Liver (tissue), 9 donors: ENCODE results near the gene NAALADL1. TPM values are rescaled to one million over a fixed set of nuclear protein-coding genes. Genes with fewer than 3 reads are reported as not detected.

Experiments used
- DNase-seq: peaks from one replicate; pipeline ENCODE4 v3.0.0-alpha.2; 2017; ENCODE audit warnings: low spot score
- H3K27ac ChIP-seq, 2 donors: one replicate each; pipeline ENCODE4 v1.7.0; 2013; ENCODE audit warnings: inconsistent platforms in 2 of 2, low read length in 2 of 2, control low read depth in 1 of 2, low read depth in 1 of 2, mild to moderate bottlenecking in 1 of 2
- H3K27me3 ChIP-seq, 4 donors: one replicate each; pipeline versions ENCODE4 v1.6.1 to v1.7.0; 2013; ENCODE audit warnings: low read length in 3 of 4, inconsistent platforms in 1 of 4, mild to moderate bottlenecking in 1 of 4, moderate library complexity in 1 of 4; ENCODE audit not compliant: control insufficient read depth in 4 of 4, insufficient read depth in 4 of 4
- H3K36me3 ChIP-seq, 4 donors: one replicate each; pipeline versions ENCODE4 v1.6.1 to v1.7.0; 2013; ENCODE audit warnings: low read length in 3 of 4, mild to moderate bottlenecking in 3 of 4, low read depth in 1 of 4, moderate library complexity in 1 of 4; ENCODE audit not compliant: control insufficient read depth in 4 of 4, insufficient read depth in 3 of 4
- H3K4me1 ChIP-seq, 4 donors: one replicate each; pipeline versions ENCODE4 v1.6.1 to v1.7.0; 2013; ENCODE audit warnings: low read length in 3 of 4, mild to moderate bottlenecking in 3 of 4, moderate library complexity in 1 of 4; ENCODE audit not compliant: control insufficient read depth in 4 of 4, insufficient read depth in 4 of 4
- H3K4me3 ChIP-seq, 3 donors: one replicate each; pipeline versions ENCODE4 v1.6.1 to v1.7.0; 2013; ENCODE audit warnings: low read length in 3 of 3, control low read depth in 1 of 3, low read depth in 1 of 3, mild to moderate bottlenecking in 1 of 3
- H3K9ac ChIP-seq, 2 donors: one replicate each; pipeline ENCODE4 v1.7.0; 2013; ENCODE audit warnings: low read length in 2 of 2, mild to moderate bottlenecking in 2 of 2, moderate library complexity in 2 of 2, control low read depth in 1 of 2, low read depth in 1 of 2
- H3K9me3 ChIP-seq, 4 donors: one replicate each; pipeline versions ENCODE4 v1.6.1 to v1.7.0; 2013; ENCODE audit warnings: low read length in 3 of 4; ENCODE audit not compliant: control insufficient read depth in 4 of 4
- CTCF ChIP-seq: fragments of 150-350 bp; IDR thresholded peaks from 2 replicates; pipeline ENCODE4 v1.5.1; 2017; ENCODE audit warnings: improper control_type of control experiment, low read depth, low read length; ENCODE audit not compliant: missing input control
- EGR1 ChIP-seq, 2 donors: IDR thresholded peaks; 2 replicates each; pipeline ENCODE4 v1.6.1; 2016 to 2018; ENCODE audit warnings: antibody characterized with exemption in 2 of 2, low read depth in 2 of 2
- FOXA1 ChIP-seq: IDR thresholded peaks from 2 replicates; pipeline ENCODE4 v1.6.1; 2016; ENCODE audit warnings: antibody characterized with exemption
- FOXA2 ChIP-seq: IDR thresholded peaks from 2 replicates; pipeline ENCODE4 v1.6.1; 2016; ENCODE audit warnings: antibody characterized with exemption
- GABPA ChIP-seq, 2 donors: IDR thresholded peaks in 1 of 2; conservative IDR thresholded peaks in 1 of 2; 2 replicates each; pipeline ENCODE4 v1.6.1; 2016; ENCODE audit warnings: antibody characterized with exemption in 2 of 2, mild to moderate bottlenecking in 1 of 2, moderate library complexity in 1 of 2
- HNF4A ChIP-seq, 2 donors: conservative IDR thresholded peaks; 2 replicates each; pipeline ENCODE4 v1.6.1; 2016; ENCODE audit warnings: antibody characterized with exemption in 2 of 2, mild to moderate bottlenecking in 2 of 2
- HNF4G ChIP-seq: IDR thresholded peaks from 2 replicates; pipeline ENCODE4 v1.6.1; 2016; ENCODE audit warnings: antibody characterized with exemption
- JUND ChIP-seq, 2 donors: IDR thresholded peaks; 2 replicates each; pipeline ENCODE4 v1.6.1; 2016; ENCODE audit warnings: antibody characterized with exemption in 2 of 2
- NR2F2 ChIP-seq: IDR thresholded peaks from 2 replicates; pipeline ENCODE4 v1.6.1; 2016; ENCODE audit warnings: antibody characterized with exemption
- RAD21 ChIP-seq, 2 donors: IDR thresholded peaks; 2 replicates each; pipeline ENCODE4 v1.6.1; 2016; ENCODE audit warnings: antibody characterized with exemption in 2 of 2, mild to moderate bottlenecking in 2 of 2
- RXRA ChIP-seq, 2 donors: IDR thresholded peaks; 2 replicates each; pipeline ENCODE4 v1.6.1; 2017 to 2018; ENCODE audit warnings: antibody characterized with exemption in 2 of 2, mild to moderate bottlenecking in 1 of 2
- SP1 ChIP-seq: IDR thresholded peaks from 2 replicates; pipeline ENCODE4 v1.6.1; 2018; ENCODE audit warnings: antibody characterized with exemption, mild to moderate bottlenecking
- TAF1 ChIP-seq: conservative IDR thresholded peaks from 2 replicates; pipeline ENCODE4 v1.6.1; 2016; ENCODE audit warnings: antibody characterized with exemption, mild to moderate bottlenecking
- YY1 ChIP-seq: IDR thresholded peaks from 2 replicates; pipeline ENCODE4 v1.6.1; 2016; ENCODE audit warnings: antibody characterized with exemption, mild to moderate bottlenecking
- ZBTB33 ChIP-seq: IDR thresholded peaks from 2 replicates; pipeline ENCODE4 v1.6.1; 2016; ENCODE audit warnings: antibody characterized with exemption
- WGBS: extraction: QIAGEN DNeasy Blood & Tissue Kit; methylation state at CpG from one replicate; pipeline ENCODE4 v1.1.7; 2013; 5-methylcytosine and 5-hydroxymethylcytosine counted together
- polyA plus RNA-seq, 2 donors: library from polyadenylated mRNA; stranded (reverse) in 1 of 2; unstranded in 1 of 2; fragments of 200-250 nt in 1 of 2; fragments of >200 nt in 1 of 2; fragmentation: Nextera tagmentation in 1 of 2; extraction: Ambion mirVana in 1 of 2; gene quantifications; one replicate each; pipeline versions ENCODE4 v1.2.1 to v1.2.3, GENCODE V29; 2013 to 2015
- total RNA-seq, 2 donors: library from RNA; depleted of rRNA; stranded (reverse); fragments of >200 nt; gene quantifications; one replicate each; pipeline ENCODE4 v1.2.3, GENCODE V29; 2014
- TF ChIP-seq, protein P1 (sequence below): IDR thresholded peaks from 2 replicates; pipeline ENCODE4 v1.6.1; 2016; ENCODE audit warnings: antibody characterized with exemption
- TF ChIP-seq, protein P2 (sequence below): IDR thresholded peaks from 2 replicates; pipeline ENCODE4 v1.6.1; 2016; ENCODE audit warnings: antibody characterized with exemption, mild to moderate bottlenecking
- TF ChIP-seq, protein P3 (sequence below): IDR thresholded peaks from 2 replicates; pipeline ENCODE4 v1.6.1; 2016; ENCODE audit warnings: antibody characterized with exemption
- donor health status: healthy.
- donor health status: healthy.
- donor health status: healthy.
- donor health status: healthy.
- donor health status: healthy.

NAALADL1 gene
- total and polyA plus RNA-seq, 4 donors, result 1.2 to 2.1 (median 1.6) TPM

- peaks cover 0 to under 1% (median under 1%) of the 10 kb centered on the region in 4 donors for H3K4me1 ChIP-seq
- H3K9ac ChIP-seq, result no peak overlapping the region
- DNase-seq, result peak; percentile 64
- H3K27ac ChIP-seq, result no peak overlapping the region
- H3K9me3 ChIP-seq, result no peaks in the 10 kb centered on the region
- no peak overlapping the region for H3K4me3 ChIP-seq
- no peaks in the 10 kb centered on the region for H3K27me3 ChIP-seq
- no peaks in the 10 kb centered on the region for H3K36me3 ChIP-seq
- TF ChIP-seq CTCF (peak; percentile 77), RAD21 (IDR thresholded peaks at IDR 0.05) (peak; percentile 70 to 86)
- TF ChIP-seq, protein P1, sequence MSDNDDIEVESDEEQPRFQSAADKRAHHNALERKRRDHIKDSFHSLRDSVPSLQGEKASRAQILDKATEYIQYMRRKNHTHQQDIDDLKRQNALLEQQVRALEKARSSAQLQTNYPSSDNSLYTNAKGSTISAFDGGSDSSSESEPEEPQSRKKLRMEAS, result no peak
- WGBS, result 51% methylated on average over 3 of the region's 3 CpGs
These were observed 19.8 kb upstream of the NAALADL1 start for GRCh38 chr11:65078151-65078550.

- TF ChIP-seq HNF4G, result no peak
- TF ChIP-seq GABPA (IDR thresholded peaks at IDR 0.05 in 1 of 2, conservative IDR thresholded peaks at IDR 0.05 in 1 of 2), result no peak
- Histone ChIP-seq H3K4me1 (no peaks in the 10 kb centered on the region), H3K9ac (no peak overlapping the region), H3K27me3 (no peaks in the 10 kb centered on the region), H3K9me3 (no peaks in the 10 kb centered on the region), H3K4me3 (no peak overlapping the region), H3K27ac (no peak overlapping the region), H3K36me3 (no peaks in the 10 kb centered on the region)
- WGBS, result 91% methylated on average over 4 of the region's 4 CpGs
- DNase-seq, result no peak
These were observed 19.1 kb upstream of the NAALADL1 start for GRCh38 chr11:65077451-65077850.

- Histone ChIP-seq H3K4me1 (no peaks in the 10 kb centered on the region), H3K27ac (no peak overlapping the region), H3K27me3 (no peaks in the 10 kb centered on the region), H3K36me3 (no peaks in the 10 kb centered on the region), H3K9me3 (no peaks in the 10 kb centered on the region), H3K9ac (no peak overlapping the region), H3K4me3 (no peak overlapping the region)
- DNase-seq, result no peak
- TF ChIP-seq HNF4A (conservative IDR thresholded peaks at IDR 0.05) (no peak), SP1 (no peak), FOXA2 (no peak), HNF4G (no peak), FOXA1 (no peak), ZBTB33 (no peak), RXRA (IDR thresholded peaks at IDR 0.05) (no peak), CTCF (no peak), NR2F2 (no peak), TAF1 (no peak), EGR1 (IDR thresholded peaks at IDR 0.05; ENCODE audit: low read depth in 2 of 2) (no peak), RAD21 (IDR thresholded peaks at IDR 0.05) (no peak), GABPA (IDR thresholded peaks at IDR 0.05 in 1 of 2, conservative IDR thresholded peaks at IDR 0.05 in 1 of 2) (no peak), YY1 (no peak), JUND (IDR thresholded peaks at IDR 0.05) (no peak)
- TF ChIP-seq, protein P1, result no peak
- TF ChIP-seq, protein P2, sequence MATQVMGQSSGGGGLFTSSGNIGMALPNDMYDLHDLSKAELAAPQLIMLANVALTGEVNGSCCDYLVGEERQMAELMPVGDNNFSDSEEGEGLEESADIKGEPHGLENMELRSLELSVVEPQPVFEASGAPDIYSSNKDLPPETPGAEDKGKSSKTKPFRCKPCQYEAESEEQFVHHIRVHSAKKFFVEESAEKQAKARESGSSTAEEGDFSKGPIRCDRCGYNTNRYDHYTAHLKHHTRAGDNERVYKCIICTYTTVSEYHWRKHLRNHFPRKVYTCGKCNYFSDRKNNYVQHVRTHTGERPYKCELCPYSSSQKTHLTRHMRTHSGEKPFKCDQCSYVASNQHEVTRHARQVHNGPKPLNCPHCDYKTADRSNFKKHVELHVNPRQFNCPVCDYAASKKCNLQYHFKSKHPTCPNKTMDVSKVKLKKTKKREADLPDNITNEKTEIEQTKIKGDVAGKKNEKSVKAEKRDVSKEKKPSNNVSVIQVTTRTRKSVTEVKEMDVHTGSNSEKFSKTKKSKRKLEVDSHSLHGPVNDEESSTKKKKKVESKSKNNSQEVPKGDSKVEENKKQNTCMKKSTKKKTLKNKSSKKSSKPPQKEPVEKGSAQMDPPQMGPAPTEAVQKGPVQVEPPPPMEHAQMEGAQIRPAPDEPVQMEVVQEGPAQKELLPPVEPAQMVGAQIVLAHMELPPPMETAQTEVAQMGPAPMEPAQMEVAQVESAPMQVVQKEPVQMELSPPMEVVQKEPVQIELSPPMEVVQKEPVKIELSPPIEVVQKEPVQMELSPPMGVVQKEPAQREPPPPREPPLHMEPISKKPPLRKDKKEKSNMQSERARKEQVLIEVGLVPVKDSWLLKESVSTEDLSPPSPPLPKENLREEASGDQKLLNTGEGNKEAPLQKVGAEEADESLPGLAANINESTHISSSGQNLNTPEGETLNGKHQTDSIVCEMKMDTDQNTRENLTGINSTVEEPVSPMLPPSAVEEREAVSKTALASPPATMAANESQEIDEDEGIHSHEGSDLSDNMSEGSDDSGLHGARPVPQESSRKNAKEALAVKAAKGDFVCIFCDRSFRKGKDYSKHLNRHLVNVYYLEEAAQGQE, result no peak
- TF ChIP-seq, protein P3, sequence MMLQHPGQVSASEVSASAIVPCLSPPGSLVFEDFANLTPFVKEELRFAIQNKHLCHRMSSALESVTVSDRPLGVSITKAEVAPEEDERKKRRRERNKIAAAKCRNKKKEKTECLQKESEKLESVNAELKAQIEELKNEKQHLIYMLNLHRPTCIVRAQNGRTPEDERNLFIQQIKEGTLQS, result no peak
- 62% methylated on average over 1 of the region's 1 CpG for WGBS
These were observed 14.2 kb upstream of the NAALADL1 start for GRCh38 chr11:65072631-65072966.
